CD4-positive, alpha-beta T cell treated with Interferon alpha-2 for 1 hour (primary cell): ENCODE results near the gene DNMT3A.

Experiments
- DNase-seq, 2 donors: peaks; one replicate each; pipeline ENCODE4 v3.0.0-alpha.2; 2020 to 2022

The DNMT3A gene

GRCh38 chr2:25197336-25198208, 144.2 kb downstream of the DNMT3A start:
- DNase-seq = no peak

- no peak for DNase-seq
Measured at GRCh38 chr2:25194576-25195122, 147.1 kb downstream of the DNMT3A start.

GRCh38 chr2:25190536-25190935, 151.2 kb downstream of the DNMT3A start:
- DNase-seq = no peak

GRCh38 chr2:25188405-25188804, 153.3 kb downstream of the DNMT3A start:
- no peak for DNase-seq

GRCh38 chr2:25187729-25188350, 153.9 kb downstream of the DNMT3A start:
- no peak for DNase-seq

- DNase-seq = no peak
Measured at GRCh38 chr2:25184254-25184653, 157.5 kb downstream of the DNMT3A start.

- DNase-seq = no peak
Measured at GRCh38 chr2:25178976-25179375, 162.7 kb downstream of the DNMT3A start.
